CD14-positive monocyte (primary cell): ENCODE measurements around the gene NFATC2. TPM values are rescaled to one million over a fixed set of nuclear protein-coding genes. Genes with fewer than 3 reads are reported as not detected.

ENCODE experiments used
- DNase-seq, 3 donors: peaks; one replicate each; pipeline ENCODE4 v3.0.0-alpha.2; 2011 to 2022
- H2AFZ ChIP-seq: 2 replicates; pipeline ENCODE4 v1.6.0; 2012; ENCODE audit warnings: mild to moderate bottlenecking, low read depth, low read length, inconsistent platforms; ENCODE audit not compliant: insufficient read depth, poor library complexity, severe bottlenecking
- H3K27ac ChIP-seq, 2 donors: 1 replicate in 1 of 2; 2 replicates in 1 of 2; pipeline ENCODE4 v1.5.1; 2012 to 2013; ENCODE audit warnings: low read length in 2 of 2, control low read depth in 1 of 2, inconsistent platforms in 1 of 2, low read depth in 1 of 2, mild to moderate bottlenecking in 1 of 2
- H3K27me3 ChIP-seq, 2 donors: one replicate each; pipeline versions ENCODE4 v1.6.0 to v1.6.1; 2011 to 2013; ENCODE audit warnings: low read length in 2 of 2; ENCODE audit not compliant: control insufficient read depth in 2 of 2, insufficient read depth in 2 of 2
- H3K36me3 ChIP-seq, 2 donors: replicated peaks in 1 of 2; 1 replicate in 1 of 2; 2 replicates in 1 of 2; pipeline versions ENCODE4 v1.5.1 to v1.6.1; 2012 to 2013; ENCODE audit warnings: low read length in 2 of 2, control low read depth in 1 of 2, inconsistent platforms in 1 of 2, mild to moderate bottlenecking in 1 of 2; ENCODE audit not compliant: insufficient read depth in 2 of 2, control insufficient read depth in 1 of 2
- H3K4me1 ChIP-seq, 2 donors: 1 replicate in 1 of 2; 2 replicates in 1 of 2; pipeline versions ENCODE4 v1.5.1 to v1.6.1; 2012 to 2013; ENCODE audit warnings: low read length in 2 of 2, control low read depth in 1 of 2, inconsistent platforms in 1 of 2, mild to moderate bottlenecking in 1 of 2, moderate library complexity in 1 of 2; ENCODE audit not compliant: insufficient read depth in 2 of 2, control insufficient read depth in 1 of 2
- H3K4me2 ChIP-seq: replicated peaks from 2 replicates; pipeline ENCODE3; 2012; ENCODE audit warnings: low read length, moderate library complexity, mild to moderate bottlenecking; ENCODE audit not compliant: poor library complexity, severe bottlenecking; ENCODE audit errors: extremely low read depth
- H3K4me3 ChIP-seq, 3 experiments: fragments of 200-600 bp in 1 of 3; sonication (generic) in 1 of 3; replicated peaks in 1 of 3; 1 replicate in 2 of 3; 2 replicates in 1 of 3; pipeline ENCODE4 v1.5.1; 2011 to 2013; ENCODE audit warnings: low read length in 3 of 3, mild to moderate bottlenecking in 3 of 3, control low read depth in 2 of 3, low read depth in 2 of 3, inconsistent platforms in 1 of 3, moderate library complexity in 1 of 3
- H3K79me2 ChIP-seq: 2 replicates; pipeline ENCODE4 v1.6.0; 2012; ENCODE audit warnings: mild to moderate bottlenecking, control low read depth, inconsistent platforms, low read length, moderate library complexity; ENCODE audit not compliant: insufficient read depth
- H3K9ac ChIP-seq: 2 replicates; pipeline ENCODE4 v1.6.0; 2017; ENCODE audit warnings: low read length, mild to moderate bottlenecking; ENCODE audit not compliant: insufficient read depth, poor library complexity, severe bottlenecking
- H3K9me3 ChIP-seq, 2 donors: replicated peaks in 1 of 2; 1 replicate in 1 of 2; 2 replicates in 1 of 2; pipeline versions ENCODE4 v1.5.1 to v1.6.1; 2012 to 2013; ENCODE audit warnings: low read length in 2 of 2, control low read depth in 1 of 2; ENCODE audit not compliant: control insufficient read depth in 1 of 2, insufficient read depth in 1 of 2
- H4K20me1 ChIP-seq: 2 replicates; pipeline ENCODE4 v1.6.0; 2012; ENCODE audit warnings: mild to moderate bottlenecking, low read length, control low read depth, moderate library complexity; ENCODE audit not compliant: insufficient read depth
- H3K27ac Mint-ChIP-seq, 7 donors: one replicate each; pipeline ENCODE4 v1.8.0; 2020; ENCODE audit warnings: mild to moderate bottlenecking in 7 of 7, mixed read lengths in 7 of 7, moderate library complexity in 6 of 7, inconsistent platforms in 2 of 7
- H3K27me3 Mint-ChIP-seq, 3 donors: one replicate each; pipeline ENCODE4 v1.8.0; 2021 to 2022; ENCODE audit warnings: low read depth in 3 of 3, mild to moderate bottlenecking in 3 of 3, mixed read lengths in 3 of 3, moderate library complexity in 3 of 3, inconsistent platforms in 1 of 3
- H3K36me3 Mint-ChIP-seq, 2 donors: one replicate each; pipeline ENCODE4 v1.8.0; 2020; ENCODE audit warnings: mixed read lengths in 2 of 2, inconsistent platforms in 1 of 2, mild to moderate bottlenecking in 1 of 2
- H3K4me1 Mint-ChIP-seq: one replicate; pipeline ENCODE4 v1.8.0; 2020; ENCODE audit warnings: mild to moderate bottlenecking, mixed read lengths
- H3K4me3 Mint-ChIP-seq, 2 donors: one replicate each; pipeline ENCODE4 v1.8.0; 2020; ENCODE audit warnings: mild to moderate bottlenecking in 2 of 2, mixed read lengths in 2 of 2, moderate library complexity in 1 of 2
- H3K9me3 Mint-ChIP-seq, 7 donors: one replicate each; pipeline ENCODE4 v1.8.0; 2020 to 2022; ENCODE audit warnings: mixed read lengths in 7 of 7, mild to moderate bottlenecking in 6 of 7, moderate library complexity in 6 of 7, inconsistent platforms in 2 of 7
- WGBS: methylation state at CpG from one replicate; pipeline ENCODE4 v1.1.5; 2013; ENCODE audit warnings: missing lambda C conversion rate; ENCODE audit not compliant: insufficient coverage; 5-methylcytosine and 5-hydroxymethylcytosine counted together
- intact Hi-C, 2 donors: fragments of 100-400 bp; cut with micrococcal nuclease; formaldehyde crosslinking; loops; one replicate each; pipeline versions ENCODE4 v1.15.0 to v1.15.1; 2023
- polyA plus RNA-seq, 3 donors: library from polyadenylated mRNA; depleted of rRNA in 1 of 3; unstranded in 2 of 3; stranded (reverse) in 1 of 3; fragments of 300-500 nt in 2 of 3; fragments of >200 nt in 1 of 3; fragmentation: Illumina TruSeq in 2 of 3; gene quantifications; 1 replicate in 2 of 3; 2 replicates in 1 of 3; pipeline ENCODE4 v1.2.3, GENCODE V29; 2012 to 2021
- TF ChIP-seq, protein P1 (sequence below): fragments of 200-600 bp; IDR thresholded peaks from one replicate; pipeline ENCODE4 v1.8.0; 2022; ENCODE audit warnings: antibody characterized with exemption, mild to moderate bottlenecking

The NFATC2 gene
- polyA plus RNA-seq, 3 donors = 0.03 to 0.18 (median 0.11) TPM

DNA sequence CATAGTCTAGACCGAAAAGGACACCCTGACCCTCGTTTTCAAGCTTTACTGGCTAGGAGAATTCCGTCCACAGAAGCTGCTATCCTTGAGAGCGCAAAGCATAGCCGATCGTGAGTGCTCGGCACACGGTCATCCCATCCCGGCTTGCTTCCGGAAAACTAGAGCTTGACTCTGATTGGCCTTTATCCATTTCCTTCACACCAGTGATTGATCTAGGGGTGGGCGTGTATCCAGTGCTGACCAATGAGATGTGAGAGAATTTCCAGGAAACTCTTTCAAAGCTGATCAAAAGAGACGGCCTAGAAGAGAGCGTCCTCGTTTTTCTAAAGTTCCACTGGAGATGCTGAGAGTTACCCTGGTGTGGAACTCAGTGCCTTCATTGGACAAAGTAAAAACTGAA lies 41.0 kb upstream of the NFATC2 start:
- Mint-ChIP-seq H3K4me3 (no peak overlapping the region), H3K27me3 (peaks cover 1 to 7% (median 3%) of the 10 kb centered on the region in 3 donors), H3K36me3 (no peaks in the 10 kb centered on the region), H3K27ac (no peak overlapping the region), H3K4me1 (peaks cover 5% of the 10 kb centered on the region), H3K9me3 (peaks cover 0 to 3% (median 0%) of the 10 kb centered on the region in 7 donors)
- intact Hi-C loops = no loop called here
- Histone ChIP-seq H3K9ac (no peak overlapping the region), H2AFZ (no peak overlapping the region), H3K27ac (no peak overlapping the region), H3K36me3 (no peaks in the 10 kb centered on the region), H3K79me2 (no peaks in the 10 kb centered on the region), H3K4me3 (no peak overlapping the region), H4K20me1 (no peaks in the 10 kb centered on the region), H3K4me2 (no peak overlapping the region), H3K27me3 (no peaks in the 10 kb centered on the region), H3K9me3 (no peaks in the 10 kb centered on the region), H3K4me1 (no peaks in the 10 kb centered on the region)
- TF ChIP-seq, protein P1, sequence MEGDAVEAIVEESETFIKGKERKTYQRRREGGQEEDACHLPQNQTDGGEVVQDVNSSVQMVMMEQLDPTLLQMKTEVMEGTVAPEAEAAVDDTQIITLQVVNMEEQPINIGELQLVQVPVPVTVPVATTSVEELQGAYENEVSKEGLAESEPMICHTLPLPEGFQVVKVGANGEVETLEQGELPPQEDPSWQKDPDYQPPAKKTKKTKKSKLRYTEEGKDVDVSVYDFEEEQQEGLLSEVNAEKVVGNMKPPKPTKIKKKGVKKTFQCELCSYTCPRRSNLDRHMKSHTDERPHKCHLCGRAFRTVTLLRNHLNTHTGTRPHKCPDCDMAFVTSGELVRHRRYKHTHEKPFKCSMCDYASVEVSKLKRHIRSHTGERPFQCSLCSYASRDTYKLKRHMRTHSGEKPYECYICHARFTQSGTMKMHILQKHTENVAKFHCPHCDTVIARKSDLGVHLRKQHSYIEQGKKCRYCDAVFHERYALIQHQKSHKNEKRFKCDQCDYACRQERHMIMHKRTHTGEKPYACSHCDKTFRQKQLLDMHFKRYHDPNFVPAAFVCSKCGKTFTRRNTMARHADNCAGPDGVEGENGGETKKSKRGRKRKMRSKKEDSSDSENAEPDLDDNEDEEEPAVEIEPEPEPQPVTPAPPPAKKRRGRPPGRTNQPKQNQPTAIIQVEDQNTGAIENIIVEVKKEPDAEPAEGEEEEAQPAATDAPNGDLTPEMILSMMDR = no peak
- 94% methylated on average over 5 of the region's 14 CpGs for WGBS
- DNase-seq = no peak

DNA sequence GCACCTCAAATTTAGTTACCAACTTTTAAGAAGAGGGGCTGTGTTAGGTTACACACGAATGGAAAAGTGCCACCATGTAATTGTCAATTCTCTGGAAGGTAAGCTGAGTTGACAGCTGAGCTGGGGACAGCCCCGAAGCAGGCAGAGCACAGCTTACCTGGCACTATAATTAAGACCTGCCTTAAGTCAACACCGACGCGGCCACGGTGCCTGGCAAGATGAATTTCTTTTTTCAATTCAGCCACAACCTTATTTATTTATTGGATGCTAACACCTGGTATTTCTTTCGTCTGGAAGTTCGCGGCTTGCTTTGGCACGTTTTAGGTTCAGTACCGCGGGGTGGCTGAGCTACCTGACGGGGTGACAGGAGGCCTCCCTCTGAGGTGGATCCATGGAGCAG lies 40.6 kb upstream of the NFATC2 start:
- no peak overlapping the region for H3K4me3 Mint-ChIP-seq
- H3K27ac Mint-ChIP-seq = no peak overlapping the region
- peaks cover 1 to 7% (median 3%) of the 10 kb centered on the region in 3 donors for H3K27me3 Mint-ChIP-seq

More for the DNA sequence above, 40.6 kb upstream of the NFATC2 start:
- no peak overlapping the region for H3K27ac ChIP-seq
- H3K4me2 ChIP-seq = no peak overlapping the region
- H4K20me1 ChIP-seq = no peaks in the 10 kb centered on the region
- Mint-ChIP-seq H3K36me3 (no peaks in the 10 kb centered on the region), H3K4me1 (peaks cover 5% of the 10 kb centered on the region), H3K9me3 (peaks cover 0 to 3% (median 0%) of the 10 kb centered on the region in 7 donors)
- no peak overlapping the region for H3K9ac ChIP-seq
- TF ChIP-seq, protein P1 = no peak
- H3K36me3 ChIP-seq = no peaks in the 10 kb centered on the region
- H3K79me2 ChIP-seq = no peaks in the 10 kb centered on the region
- no peaks in the 10 kb centered on the region for H3K27me3 ChIP-seq
- intact Hi-C loops = no loop called here
- DNase-seq = no peak
- no peaks in the 10 kb centered on the region for H3K9me3 ChIP-seq
- no peaks in the 10 kb centered on the region for H3K4me1 ChIP-seq
- H3K4me3 ChIP-seq = no peak overlapping the region
- 96% methylated on average over 9 of the region's 13 CpGs for WGBS
- H2AFZ ChIP-seq = no peak overlapping the region
